NCI-H2081 (cell line): Measurements from ENCODE around the gene MFSD6.
A peak's percentile ranks its signal among the peaks of the same experiment; 100 is the strongest.
"Not testable (repeated sequence)": the region's sequence is repeated elsewhere in the genome, so short reads cannot be mapped to it uniquely, and the experiment has no call there.

Experiments
- DNase-seq, 2 experiments: peaks; one replicate each; lab custom pipeline; 2025; lab: John Stamatoyannopoulos, UW

Gene MFSD6

GRCh38 chr2:190405070-190405469 lies 3.1 kb upstream of the MFSD6 start:
- no peak for DNase-seq

GRCh38 chr2:190405995-190406394 lies 2.2 kb upstream of the MFSD6 start:
- DNase-seq = no peak

- no peak for DNase-seq
Measured at GRCh38 chr2:190406805-190407204, 1.4 kb upstream of the MFSD6 start.

- peak; percentile 31 to 57 for DNase-seq
Measured at GRCh38 chr2:190407246-190407661, 901 bp upstream of the MFSD6 start.

- peak; percentile 80 to 91 for DNase-seq
Measured at GRCh38 chr2:190408538-190409271, 550 bp downstream of the MFSD6 start.

- peak in 1 of 2 experiments; percentile 60 for DNase-seq
Measured at GRCh38 chr2:190409616-190410015, 1.5 kb downstream of the MFSD6 start.

- DNase-seq = no peak
Measured at GRCh38 chr2:190410166-190410565, 2.0 kb downstream of the MFSD6 start.

- no peak for DNase-seq
Measured at GRCh38 chr2:190412966-190413365, 4.8 kb downstream of the MFSD6 start.

GRCh38 chr2:190413421-190413820 lies 5.3 kb downstream of the MFSD6 start:
- no peak for DNase-seq

- DNase-seq = no peak
Measured at GRCh38 chr2:190415251-190415650, 7.1 kb downstream of the MFSD6 start.

- no peak for DNase-seq
Measured at GRCh38 chr2:190415794-190416775, 7.9 kb downstream of the MFSD6 start.

- no peak for DNase-seq
Measured at GRCh38 chr2:190417045-190417842, 9.1 kb downstream of the MFSD6 start.

GRCh38 chr2:190418727-190419126 lies 10.6 kb downstream of the MFSD6 start:
- DNase-seq = no peak

GRCh38 chr2:190420801-190421200 lies 12.6 kb downstream of the MFSD6 start:
- DNase-seq = no peak

GRCh38 chr2:190425221-190425866 lies 17.2 kb downstream of the MFSD6 start:
- DNase-seq = no peak

- DNase-seq = no peak
Measured at GRCh38 chr2:190425883-190426658, 17.9 kb downstream of the MFSD6 start.

- not testable (repeated sequence) for DNase-seq
Measured at GRCh38 chr2:190430866-190431265, 22.7 kb downstream of the MFSD6 start.

GRCh38 chr2:190431907-190432306 lies 23.8 kb downstream of the MFSD6 start:
- no peak for DNase-seq

GRCh38 chr2:190432567-190433231 lies 24.5 kb downstream of the MFSD6 start:
- peak in 1 of 2 experiments; percentile 32 for DNase-seq

GRCh38 chr2:190435031-190435670 lies 27.0 kb downstream of the MFSD6 start:
- peak in 1 of 2 experiments; percentile 21 for DNase-seq
